Body of pancreas (tissue), 4 donors: ENCODE measurements around the gene STYX.
"Not testable (repeated sequence)": the region's sequence is repeated elsewhere in the genome, so short reads cannot be mapped to it uniquely, and the experiment has no call there.

Experiments used
- CTCF ChIP-seq, 7 experiments: fragments of 450-650 bp in 4 of 7; fragments of 200-600 bp in 3 of 7; sonication (generic) in 3 of 7; IDR thresholded peaks; one replicate each; pipeline ENCODE4 v1.5.1; 2016 to 2019; ENCODE audit warnings: antibody characterized with exemption in 7 of 7
- POLR2A ChIP-seq, 3 donors: fragments of 450-650 bp; IDR thresholded peaks; one replicate each; pipeline ENCODE4 v1.6.1; 2016; ENCODE audit warnings: antibody characterized with exemption in 3 of 3, mild to moderate bottlenecking in 2 of 3

- not testable (repeated sequence) for TF ChIP-seq CTCF, POLR2A (IDR thresholded peaks at IDR 0.05)
Measured at GRCh38 chr14:52762923-52763322, 33.0 kb downstream of the STYX start.
